Endothelial cell of umbilical vein (primary cell): ENCODE measurements around the gene VANGL1.

Source experiments
- CTCF ChIP-seq, 2 donors: IDR thresholded peaks; 1 replicate in 1 of 2; 2 replicates in 1 of 2; pipeline ENCODE4 v1.5.1; 2011; ENCODE audit warnings: low read length in 2 of 2, mild to moderate bottlenecking in 2 of 2, moderate library complexity in 2 of 2, control low read depth in 1 of 2, inconsistent platforms in 1 of 2, low read depth in 1 of 2; ENCODE audit not compliant: insufficient read depth in 1 of 2; ENCODE audit errors: extremely low read depth in 1 of 2
- EZH2 ChIP-seq: IDR thresholded peaks from 2 replicates; pipeline ENCODE4 v1.6.1; 2012; ENCODE audit warnings: borderline replicate concordance, low read depth, mild to moderate bottlenecking, moderate library complexity, low read length, inconsistent platforms; ENCODE audit not compliant: severe bottlenecking
- FOS ChIP-seq: IDR thresholded peaks from 2 replicates; pipeline ENCODE4 v1.6.1; 2011; ENCODE audit warnings: mild to moderate bottlenecking, low read length, moderate library complexity, borderline replicate concordance; ENCODE audit not compliant: insufficient read depth
- GATA2 ChIP-seq: IDR thresholded peaks from 2 replicates; pipeline ENCODE4 v1.7.0; 2011; ENCODE audit warnings: low read depth, mild to moderate bottlenecking, moderate library complexity, mixed read lengths, low read length; ENCODE audit not compliant: insufficient read length, insufficient read depth
- JUN ChIP-seq: IDR thresholded peaks from 2 replicates; pipeline ENCODE4 v1.6.1; 2011; ENCODE audit warnings: borderline replicate concordance, low read depth; ENCODE audit not compliant: insufficient read length, insufficient read depth
- MAX ChIP-seq: IDR thresholded peaks from 2 replicates; pipeline ENCODE4 v1.6.1; 2011; ENCODE audit not compliant: insufficient read depth, insufficient read length
- MYC ChIP-seq: IDR thresholded peaks from one replicate; pipeline ENCODE4 v1.6.1; 2011; ENCODE audit warnings: mild to moderate bottlenecking, low read depth, low read length
- POLR2A ChIP-seq: IDR thresholded peaks from 2 replicates; pipeline ENCODE4 v1.6.1; 2012; ENCODE audit warnings: low read depth, mild to moderate bottlenecking, control low read depth, low read length
- POLR2AphosphoS5 ChIP-seq: IDR thresholded peaks from 2 replicates; pipeline ENCODE4 v1.6.1; 2012; ENCODE audit warnings: low read depth, mild to moderate bottlenecking, control low read depth, low read length, moderate library complexity; ENCODE audit not compliant: insufficient read depth

- TF ChIP-seq CTCF (IDR thresholded peaks at IDR 0.05; ENCODE audit: extremely low read depth in 1 of 2, insufficient read depth in 1 of 2, low read depth in 1 of 2, low read length in 2 of 2): no peak
- no peak for TF ChIP-seq POLR2A
- TF ChIP-seq EZH2: no peak
- no peak for TF ChIP-seq POLR2AphosphoS5
- no peak for TF ChIP-seq MYC
- TF ChIP-seq GATA2: no peak
- TF ChIP-seq FOS: no peak
- no peak for TF ChIP-seq JUN
- no peak for TF ChIP-seq MAX
Measured at GRCh38 chr1:115679141-115679611, 37.4 kb downstream of the VANGL1 start.
